ENCODE measurements around the gene OXCT1.

Gene OXCT1

DNA sequence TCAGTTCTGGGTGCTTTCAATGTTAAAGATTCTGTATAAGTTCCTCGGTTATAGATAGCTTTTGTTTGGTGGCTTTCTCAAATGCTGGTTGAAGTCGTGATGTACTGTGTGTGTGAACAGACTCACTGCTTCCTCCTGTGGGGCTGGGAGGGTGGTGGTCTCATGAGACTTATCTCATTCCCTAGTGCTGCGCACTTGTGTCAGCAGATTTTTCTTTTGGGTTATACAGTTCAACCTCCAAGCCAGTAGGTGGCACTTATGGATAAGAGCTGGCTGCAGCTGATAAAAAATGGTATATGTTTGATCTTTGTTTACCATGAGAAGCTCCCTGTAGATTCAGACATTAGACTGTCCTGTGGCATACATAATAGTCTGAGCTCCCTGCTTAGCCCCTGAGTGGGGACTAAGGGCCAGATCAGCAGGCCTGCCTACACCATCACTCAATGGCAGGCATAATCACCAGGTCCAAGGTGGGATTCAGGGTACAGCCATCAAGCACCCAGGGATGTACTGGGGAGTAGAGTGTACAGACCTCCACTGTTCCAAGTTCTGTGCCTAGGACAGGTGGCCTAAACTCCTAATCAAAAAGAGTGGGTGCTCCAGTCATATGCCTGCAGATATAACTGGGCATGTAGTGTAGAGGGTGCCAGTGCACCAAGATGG, 174.2 kb downstream of the OXCT1 start:
- no peak for DNase-seq

DNA sequence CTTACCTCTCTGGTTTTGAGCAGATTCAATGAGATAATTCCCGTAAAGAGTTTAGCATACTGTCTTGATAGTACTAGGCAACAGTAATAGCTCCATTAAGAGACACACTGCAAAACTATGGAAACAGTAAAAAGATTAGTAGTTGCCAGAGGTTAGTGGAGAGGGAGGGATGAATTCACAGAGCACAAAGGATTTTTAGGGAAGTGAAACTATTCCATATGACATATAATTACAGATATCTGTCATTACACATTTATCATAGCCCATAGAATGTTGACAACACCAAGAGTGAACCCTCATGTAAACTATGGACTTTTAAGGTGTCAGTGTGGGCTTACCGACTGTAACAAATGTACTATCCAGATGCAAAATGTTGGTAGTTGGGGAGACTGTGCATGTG, 183.5 kb downstream of the OXCT1 start:
- no peak for DNase-seq

DNA sequence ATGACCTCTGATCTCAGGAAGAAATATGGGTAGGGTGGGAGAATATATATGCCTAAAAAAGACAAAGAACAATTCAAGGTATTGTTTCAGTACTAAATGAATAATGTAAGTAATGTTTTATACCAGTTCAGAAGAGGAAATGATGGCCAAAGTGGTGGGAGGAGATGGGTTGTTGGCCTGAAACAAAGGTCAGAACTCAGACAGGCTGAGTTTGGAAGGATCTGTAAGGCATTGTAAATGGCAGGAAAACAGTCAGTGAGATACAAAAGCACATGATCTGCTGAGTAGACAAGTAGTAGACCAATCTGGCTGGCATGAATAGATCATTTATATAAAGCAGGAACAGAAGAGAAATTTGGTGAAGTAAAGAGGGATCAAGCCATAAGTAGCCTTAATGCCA, 184.0 kb downstream of the OXCT1 start:
- no peak for DNase-seq

DNA sequence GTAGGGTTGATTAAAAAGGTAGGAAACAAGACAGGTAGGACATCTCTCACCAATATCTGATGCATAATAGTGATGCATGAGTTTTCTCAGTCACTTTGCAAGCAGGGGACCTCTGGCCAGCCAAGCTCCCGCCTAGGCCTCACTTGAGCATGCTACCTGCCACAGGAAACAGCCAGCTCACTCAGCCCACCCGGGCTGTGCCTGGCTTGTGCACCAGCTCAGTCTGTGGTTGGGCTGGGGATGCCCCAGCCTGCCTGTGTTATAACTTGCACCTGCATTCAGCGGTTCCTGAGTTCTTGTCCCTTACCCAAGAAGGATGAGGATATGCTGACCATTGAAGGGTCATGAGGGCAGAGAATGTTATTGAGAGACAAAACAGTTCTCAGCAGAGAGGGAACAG, 187.0 kb downstream of the OXCT1 start:
- DNase-seq: no peak

DNA sequence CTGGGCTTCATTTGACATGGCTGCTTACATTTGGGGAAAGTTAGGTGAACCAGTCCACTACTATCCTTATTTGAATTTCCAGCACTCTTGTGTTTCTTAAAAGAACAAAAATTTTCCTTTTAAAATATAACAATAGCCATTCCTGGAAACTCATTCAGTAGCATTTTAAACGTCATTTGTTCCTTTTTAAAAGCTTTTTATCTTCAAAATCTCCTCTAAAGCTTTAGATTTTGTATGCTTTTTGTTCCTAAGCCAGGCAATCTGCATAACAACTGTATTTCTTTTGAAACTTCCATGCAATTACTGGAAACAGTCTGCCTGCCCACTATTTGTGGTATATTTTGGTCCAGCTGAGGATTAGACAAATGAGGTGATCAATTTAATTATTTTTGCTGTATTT, 187.6 kb downstream of the OXCT1 start:
- no peak for DNase-seq

DNA sequence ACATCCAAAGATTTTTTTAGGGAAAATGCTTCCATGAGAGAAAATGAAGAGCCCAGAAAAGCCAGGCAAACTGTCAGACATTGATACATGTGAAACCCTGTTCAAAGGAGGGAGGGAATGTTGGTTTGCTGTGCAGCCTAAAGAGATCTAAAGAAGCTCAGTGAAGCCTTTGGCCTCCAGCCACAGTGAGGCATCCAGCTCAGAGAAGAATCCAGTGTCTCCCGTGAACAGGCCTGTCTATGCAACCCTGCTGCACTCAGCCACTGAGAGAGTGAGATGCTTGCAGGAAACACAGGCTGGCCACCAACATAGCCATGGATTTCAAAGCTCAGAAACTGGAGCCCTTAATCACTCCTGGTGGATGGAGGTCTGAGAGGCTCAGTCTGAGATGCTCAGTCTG, 188.4 kb downstream of the OXCT1 start:
- DNase-seq: no peak
